ENCODE data around the gene PCIF1. TPM values are rescaled to one million over a fixed set of nuclear protein-coding genes. Genes with fewer than 3 reads are reported as not detected.

Gene PCIF1
- total RNA-seq, 1 donor = 45.0 TPM

GRCh38 chr20:45904583-45905504 is 29.6 kb upstream of the PCIF1 start:
- DNase-seq (ENCODE audit: low read depth in 2 of 3, low spot score in 2 of 3) = no peak

- DNase-seq (ENCODE audit: low read depth in 2 of 3, low spot score in 2 of 3) = no peak
These were observed 28.9 kb upstream of the PCIF1 start for GRCh38 chr20:45905505-45906079.

GRCh38 chr20:45907219-45907948 is 27.1 kb upstream of the PCIF1 start:
- no peak for DNase-seq (ENCODE audit: low read depth in 2 of 3, low spot score in 2 of 3)

DNA sequence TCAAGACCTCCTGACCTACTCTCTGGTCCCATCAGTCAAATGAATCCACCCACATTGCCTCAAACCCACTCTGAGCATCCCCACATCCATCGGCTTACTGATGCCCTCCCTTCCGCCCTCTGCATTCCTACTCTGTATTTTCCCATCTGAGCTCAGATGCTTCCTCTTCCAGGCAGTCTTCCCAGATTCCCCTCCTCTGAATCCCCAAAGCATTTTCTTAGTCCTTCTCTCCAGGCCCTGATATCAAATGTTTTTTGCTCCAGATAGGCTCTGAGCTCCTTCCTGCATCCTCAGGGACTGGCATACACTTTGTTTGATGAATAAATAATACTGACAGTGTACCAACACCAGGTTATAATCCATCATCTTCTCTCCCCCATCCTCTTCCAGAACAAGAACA is 26.4 kb upstream of the PCIF1 start:
- no peak for DNase-seq (ENCODE audit: low read depth in 2 of 3, low spot score in 2 of 3)

- DNase-seq (ENCODE audit: low read depth in 2 of 3, low spot score in 2 of 3) = no peak
These were observed 25.1 kb upstream of the PCIF1 start for GRCh38 chr20:45909336-45909808.

DNA sequence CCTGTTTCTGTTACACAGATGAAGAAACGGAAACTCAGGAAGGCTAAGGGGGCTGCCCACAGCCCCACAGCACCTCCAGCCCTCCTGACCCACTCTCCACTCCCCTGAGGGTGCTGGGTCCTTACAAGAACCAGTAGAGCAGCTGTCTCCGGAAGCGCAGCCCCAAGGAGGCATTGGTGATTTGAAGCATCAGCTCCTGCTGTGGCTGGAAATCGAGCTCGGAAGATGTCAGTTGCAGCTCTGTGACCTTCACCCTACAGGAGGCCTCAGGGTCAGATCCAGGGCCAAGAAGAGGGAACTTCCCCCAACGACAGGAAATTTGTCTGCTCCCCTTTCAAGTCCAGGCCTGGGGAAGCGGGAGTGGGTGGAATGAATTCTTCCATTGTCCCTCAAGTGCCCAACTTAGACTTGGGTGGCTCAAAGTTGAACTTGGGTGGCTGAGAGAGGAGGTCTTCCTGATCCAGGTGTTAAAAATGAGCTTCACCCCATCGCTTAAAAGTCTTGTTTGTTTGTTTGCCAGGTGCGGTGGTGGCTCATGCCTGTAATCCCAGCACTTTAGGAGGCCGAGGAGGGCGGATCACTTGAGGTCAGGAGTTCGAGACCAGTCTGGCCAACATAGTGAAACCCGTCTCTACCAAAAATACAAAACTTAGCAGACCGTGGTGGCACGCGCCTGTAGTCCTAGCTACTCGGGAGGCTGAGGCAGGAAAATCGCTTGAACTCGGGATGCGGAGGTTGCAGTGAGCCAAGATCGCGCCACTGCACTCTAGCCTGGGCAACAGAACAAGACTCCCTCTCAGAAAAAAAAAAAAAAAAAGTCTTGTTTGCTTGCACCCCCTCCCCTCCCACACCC is 24.4 kb upstream of the PCIF1 start:
- DNase-seq (ENCODE audit: low read depth in 2 of 3, low spot score in 2 of 3) = no peak

DNA sequence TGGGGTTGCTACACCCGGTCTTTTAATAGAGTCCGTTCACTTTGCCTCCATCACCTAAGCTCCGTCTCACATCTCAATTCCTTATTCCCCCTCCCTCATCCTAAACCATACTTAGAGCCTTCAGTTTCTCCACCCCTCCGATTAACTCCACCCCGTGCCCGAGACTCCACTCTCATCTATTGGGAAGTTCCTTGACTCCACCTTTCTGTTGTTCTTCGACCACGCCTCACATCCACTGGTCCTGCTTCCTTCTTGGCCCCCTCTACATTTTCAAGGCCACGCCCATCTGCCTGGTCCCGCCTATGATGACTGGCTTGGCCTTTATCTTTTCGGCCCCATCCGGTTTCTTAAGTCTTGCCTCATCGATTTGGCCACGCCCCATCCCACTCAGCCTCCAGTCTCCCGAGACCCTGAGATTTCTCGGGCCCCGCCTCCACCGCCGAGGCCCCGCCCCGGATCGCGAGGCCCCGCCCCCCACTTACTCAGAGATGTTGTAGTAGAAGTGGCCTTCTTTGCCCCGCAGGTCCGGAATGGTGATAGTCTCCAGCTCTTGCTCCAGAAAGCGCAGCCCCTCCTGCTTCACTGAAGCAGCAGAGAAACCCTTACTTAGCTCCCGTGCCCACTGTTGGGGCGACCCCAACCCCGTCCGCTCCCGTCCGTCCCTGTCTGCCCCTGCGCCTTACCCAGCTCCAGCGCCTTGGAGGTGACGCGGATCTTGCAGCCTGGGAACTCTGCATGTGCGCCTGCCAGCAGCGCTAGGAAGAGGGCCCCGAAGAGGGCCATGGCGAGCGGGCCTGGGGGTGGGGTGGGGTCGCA is 23.6 kb upstream of the PCIF1 start:
- peak; percentile 47 to 100 (median 99) for DNase-seq (ENCODE audit: low read depth in 2 of 3, low spot score in 2 of 3)

DNA sequence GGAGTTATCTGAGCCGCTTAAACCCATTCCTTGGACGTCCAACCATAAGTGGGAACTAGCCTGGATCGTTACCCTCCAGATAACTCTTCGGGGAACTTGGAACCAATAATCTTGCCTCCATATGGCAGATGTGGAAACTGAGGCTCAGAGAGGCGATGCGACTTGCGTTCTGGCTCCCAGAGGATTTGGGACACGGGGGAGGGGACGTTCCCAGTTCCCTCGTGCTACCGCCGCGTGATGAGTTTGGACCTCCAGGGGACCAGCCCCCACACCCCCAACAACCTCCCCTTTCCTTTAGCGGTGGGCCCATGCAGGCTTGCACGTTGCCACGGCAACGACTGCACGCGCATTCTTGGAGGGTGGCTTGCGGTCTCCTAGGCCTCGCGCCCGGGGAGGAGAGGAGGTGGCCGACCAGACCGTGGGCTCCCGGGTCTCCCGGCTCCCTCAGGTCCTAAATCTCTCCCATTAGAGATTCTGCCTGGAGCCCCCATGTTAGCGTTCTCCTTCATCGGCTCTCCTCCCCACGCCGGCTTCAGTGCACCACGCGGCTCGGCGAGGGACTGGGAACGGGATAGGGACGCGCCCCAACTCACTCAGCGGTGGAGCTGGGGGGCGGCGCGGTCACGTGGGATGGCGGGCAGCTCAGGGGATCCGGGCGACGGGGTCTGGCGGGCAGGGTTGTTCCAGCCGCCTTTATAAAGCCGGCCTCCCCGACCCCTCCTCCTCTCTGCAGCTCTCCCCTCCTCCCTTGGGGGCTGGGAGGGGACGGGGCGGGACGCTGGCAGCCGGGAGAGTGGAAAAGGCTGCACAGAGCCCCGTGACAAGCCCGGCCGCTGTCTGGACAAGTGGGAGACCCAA is 22.8 kb upstream of the PCIF1 start, which contains the start of gene PLTP:
TSS of gene PLTP (minus strand) at position 670 of the 858 bp plus-strand sequence. CDS start 703 bp downstream, outside the sequence.
- DNase-seq (ENCODE audit: low read depth in 2 of 3, low spot score in 2 of 3) = peak in 2 of 3 donors; percentile 78 to 82

GRCh38 chr20:45912344-45912682 is 22.2 kb upstream of the PCIF1 start:
- no peak for DNase-seq (ENCODE audit: low read depth in 2 of 3, low spot score in 2 of 3)

- DNase-seq (ENCODE audit: low read depth in 2 of 3, low spot score in 2 of 3) = no peak
These were observed 21.4 kb upstream of the PCIF1 start for GRCh38 chr20:45913116-45913515.

- no peak for DNase-seq (ENCODE audit: low read depth in 2 of 3, low spot score in 2 of 3)
These were observed 16.7 kb upstream of the PCIF1 start for GRCh38 chr20:45917790-45918141.

DNA sequence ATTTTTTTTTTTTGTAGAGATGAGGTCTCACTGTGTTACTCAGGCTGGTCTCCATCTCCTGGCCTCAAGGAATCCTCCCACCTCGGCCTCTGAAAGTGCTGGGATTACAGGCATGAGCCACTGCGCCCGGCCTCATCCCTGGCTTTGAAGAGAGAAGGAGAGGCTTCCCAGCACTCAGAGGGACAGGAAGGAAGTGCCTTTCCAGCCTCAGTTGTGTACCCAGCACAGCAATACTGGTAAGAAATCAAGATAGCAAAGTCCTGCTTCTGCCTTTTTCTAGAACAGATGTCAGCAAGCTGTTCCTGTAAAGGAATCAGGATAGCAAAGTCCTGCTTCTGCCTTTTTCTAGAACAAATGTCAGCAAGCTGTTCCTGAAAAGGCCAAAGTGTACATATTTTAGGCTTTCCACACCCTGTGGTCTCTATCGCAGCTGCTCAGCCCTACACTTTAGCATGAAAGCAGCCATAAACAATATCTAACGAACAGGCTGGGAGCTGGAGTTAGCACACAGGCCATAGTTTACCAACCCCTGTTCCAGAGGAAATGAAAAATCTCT is 16.2 kb upstream of the PCIF1 start:
- DNase-seq (ENCODE audit: low read depth in 2 of 3, low spot score in 2 of 3) = no peak

- DNase-seq (ENCODE audit: low read depth in 2 of 3, low spot score in 2 of 3) = no peak
These were observed 15.5 kb upstream of the PCIF1 start for GRCh38 chr20:45918779-45919537.

- DNase-seq (ENCODE audit: low read depth in 2 of 3, low spot score in 2 of 3) = no peak
These were observed 14.7 kb upstream of the PCIF1 start for GRCh38 chr20:45919542-45920399.

DNA sequence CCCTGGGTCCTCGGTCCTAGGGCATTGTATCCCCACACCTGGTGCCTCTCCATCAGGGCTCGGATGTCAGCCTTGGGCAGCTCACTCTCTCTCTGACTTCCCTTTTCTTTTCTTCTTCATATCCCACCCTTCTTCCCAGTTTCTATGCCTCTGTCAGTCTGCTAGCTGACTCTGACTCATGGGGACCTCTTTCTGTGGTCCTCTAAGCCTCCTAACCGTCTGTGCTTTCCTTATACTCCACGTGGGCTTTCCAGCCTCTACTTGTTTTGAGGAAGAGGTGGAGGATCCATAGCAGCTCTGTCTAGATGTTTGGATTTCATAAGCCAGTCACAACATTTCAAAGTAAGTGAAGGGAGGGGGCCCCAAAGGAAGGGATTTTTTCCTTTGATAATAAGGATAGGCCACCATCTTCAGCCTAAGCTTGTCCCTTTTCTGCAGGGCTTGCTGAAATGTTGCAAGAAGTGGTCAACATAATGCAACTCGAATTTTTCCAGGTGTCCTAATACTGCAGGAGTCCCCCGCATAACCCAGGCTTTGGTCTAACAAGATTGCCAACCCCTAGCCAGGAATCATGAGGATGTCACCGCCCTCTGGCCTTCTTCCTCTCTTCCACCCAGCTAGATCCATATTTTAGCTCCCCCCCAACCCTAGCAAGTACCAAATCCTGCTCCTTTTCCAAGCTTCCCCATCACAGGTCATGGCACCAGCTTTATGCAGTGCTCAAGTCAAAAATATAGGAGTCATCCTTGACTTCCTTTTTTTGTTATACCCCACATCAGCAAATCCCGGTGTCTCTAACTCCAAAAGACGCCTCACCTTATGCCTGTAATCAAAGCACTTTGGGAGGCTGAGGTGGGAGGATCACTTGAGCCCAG is 13.8 kb upstream of the PCIF1 start:
- DNase-seq (ENCODE audit: low read depth in 2 of 3, low spot score in 2 of 3) = no peak

Measured in hematopoietic multipotent progenitor cell (in vitro differentiated cells).